A549 (cell line): ENCODE measurements around the gene LSM3. TPM values are rescaled to one million over a fixed set of nuclear protein-coding genes. Genes with fewer than 3 reads are reported as not detected.

Experiments used
- ATAC-seq, 2 experiments: fragments of 200-7000 bp in 1 of 2; fragments of >200 bp in 1 of 2; cut with Nextera tagmentation in 1 of 2; cut with Tn5 transposase in 1 of 2; 3 replicates each; pipeline versions ENCODE4 v1.8.0 to v1.9.1; 2018 to 2020; ENCODE audit warnings: mild to moderate bottlenecking in 1 of 2, moderate library complexity in 1 of 2
- CTCF ChIA-PET: fragments of 300-600 bp; sonication (Branson Sonifier 250); formaldehyde crosslinking; extraction: SDS; loops from one replicate; lab custom pipeline; 2021; ENCODE audit warnings: antibody characterized with exemption, inconsistent platforms; lab: Yijun Ruan, JAX
- POLR2A ChIA-PET: fragments of 350-600 bp; formaldehyde crosslinking; extraction: SDS; loops from one replicate; lab custom pipeline; 2021; ENCODE audit warnings: antibody characterized with exemption, inconsistent platforms; lab: Yijun Ruan, JAX
- DNase-seq, 2 experiments: peaks; one replicate each; pipeline versions ENCODE4 v3.0.0 to v3.0.0-alpha.2; 2011 to 2016; ENCODE audit warnings: low read depth in 1 of 2, low spot score in 1 of 2
- FAIRE-seq: peaks from 2 replicates; lab custom pipeline; 2011; peaks lifted over from hg19 to GRCh38; lab: Jason Lieb, UNC
- H3K27ac ChIP-seq, 2 experiments: fragments of >200 bp; sonication (Bioruptor Twin); formaldehyde crosslinking; 3 replicates each; pipeline ENCODE4 v1.5.1; 2016 to 2017
- H3K4me1 ChIP-seq: fragments of >200 bp; sonication (Bioruptor Twin); formaldehyde crosslinking; 3 replicates; pipeline ENCODE4 v1.6.1; 2016
- H3K4me2 ChIP-seq: fragments of >200 bp; sonication (Bioruptor Twin); formaldehyde crosslinking; 3 replicates; pipeline ENCODE4 v1.6.1; 2016
- H3K4me3 ChIP-seq: fragments of >200 bp; sonication (Bioruptor Twin); formaldehyde crosslinking; 3 replicates; pipeline ENCODE4 v1.5.1; 2016
- H3K9me3 ChIP-seq: fragments of >200 bp; sonication (Bioruptor Twin); formaldehyde crosslinking; 3 replicates; pipeline ENCODE4 v1.6.1; 2016
- CBX2 ChIP-seq: fragments of 200-600 bp; sonication (generic); IDR thresholded peaks from 2 replicates; pipeline ENCODE4 v1.6.1; 2016; ENCODE audit warnings: low read depth, mild to moderate bottlenecking, borderline replicate concordance
- CBX8 ChIP-seq: fragments of 200-600 bp; sonication (generic); IDR thresholded peaks from 2 replicates; pipeline ENCODE4 v1.6.1; 2016
- EHF ChIP-seq: fragments of 250-450 bp; sonication (Bioruptor Pico); IDR thresholded peaks from 2 replicates; pipeline ENCODE4 v1.5.0; 2020; ENCODE audit warnings: mild to moderate bottlenecking
- FOSB ChIP-seq: fragments of 250-450 bp; sonication (Bioruptor Pico); IDR thresholded peaks from 2 replicates; pipeline ENCODE4 v1.5.0; 2020; ENCODE audit warnings: mild to moderate bottlenecking, moderate library complexity
- FOSL2 ChIP-seq, 2 experiments: fragments of 450-650 bp in 1 of 2; fragments of >200 bp in 1 of 2; sonication (Bioruptor Twin) in 1 of 2; formaldehyde crosslinking; IDR thresholded peaks; 2 replicates each; pipeline versions ENCODE4 v1.5.0 to v1.6.1; 2016 to 2020; ENCODE audit warnings: mild to moderate bottlenecking in 1 of 2, moderate library complexity in 1 of 2
- FOXS1 ChIP-seq: fragments of 250-450 bp; sonication (Bioruptor Pico); IDR thresholded peaks from 2 replicates; pipeline ENCODE4 v1.5.0; 2020; ENCODE audit warnings: mild to moderate bottlenecking, moderate library complexity
- GATA3 ChIP-seq: IDR thresholded peaks from 2 replicates; pipeline ENCODE4 v1.6.1; 2012; ENCODE audit warnings: borderline replicate concordance
- HDAC2 ChIP-seq: fragments of 200-600 bp; sonication (generic); IDR thresholded peaks from 2 replicates; pipeline ENCODE4 v1.6.1; 2016
- HEYL ChIP-seq: fragments of 250-450 bp; sonication (Bioruptor Pico); IDR thresholded peaks from 2 replicates; pipeline ENCODE4 v1.8.0; 2021; ENCODE audit warnings: mild to moderate bottlenecking, moderate library complexity
- HOXB13 ChIP-seq: fragments of 250-450 bp; sonication (Bioruptor Pico); IDR thresholded peaks from 2 replicates; pipeline ENCODE4 v1.5.0; 2020; ENCODE audit warnings: low read depth, mild to moderate bottlenecking, moderate library complexity
- JUN ChIP-seq, 2 experiments: fragments of >200 bp; sonication (Bioruptor Twin); formaldehyde crosslinking; IDR thresholded peaks; 2 replicates in 1 of 2; 3 replicates in 1 of 2; pipeline ENCODE4 v1.6.1; 2016 to 2017
- JUNB ChIP-seq: fragments of >200 bp; sonication (Bioruptor Twin); formaldehyde crosslinking; IDR thresholded peaks from 2 replicates; pipeline ENCODE4 v1.6.1; 2016
- MAFK ChIP-seq: fragments of 450-650 bp; IDR thresholded peaks from 2 replicates; pipeline ENCODE4 v1.6.1; 2014; ENCODE audit not compliant: partially characterized antibody
- MAZ ChIP-seq: fragments of 150-350 bp; IDR thresholded peaks from 2 replicates; pipeline ENCODE4 v1.6.1; 2014; ENCODE audit warnings: antibody characterized with exemption, low read depth, low read length, borderline replicate concordance
- MYC ChIP-seq: IDR thresholded peaks from 2 replicates; pipeline ENCODE4 v1.6.1; 2012; ENCODE audit warnings: mild to moderate bottlenecking, inconsistent platforms, low read length, improper control_type of control experiment, borderline replicate concordance
- NFE2L2 ChIP-seq: fragments of 150-350 bp; conservative IDR thresholded peaks from 2 replicates; pipeline ENCODE4 v1.6.1; 2014; ENCODE audit warnings: low read length
- NPAS2 ChIP-seq: fragments of 250-450 bp; sonication (Bioruptor Pico); IDR thresholded peaks from 2 replicates; pipeline ENCODE4 v1.8.0; 2022; ENCODE audit warnings: mild to moderate bottlenecking, moderate library complexity, borderline replicate concordance
- POLR2A ChIP-seq: IDR thresholded peaks from 2 replicates; pipeline ENCODE4 v1.6.1; 2012; ENCODE audit warnings: mild to moderate bottlenecking, low read length
- POLR2AphosphoS2 ChIP-seq: conservative IDR thresholded peaks from 2 replicates; pipeline ENCODE4 v1.6.1; 2012; ENCODE audit warnings: low read length, improper control_type of control experiment, inconsistent platforms
- RCOR1 ChIP-seq: fragments of 150-350 bp; IDR thresholded peaks from 2 replicates; pipeline ENCODE4 v1.6.1; 2014; ENCODE audit warnings: antibody characterized with exemption, low read length, low read depth
- RNF2 ChIP-seq: fragments of 200-600 bp; sonication (generic); IDR thresholded peaks from 2 replicates; pipeline ENCODE4 v1.6.1; 2016; ENCODE audit warnings: low read depth, mild to moderate bottlenecking, antibody characterized with exemption, moderate library complexity, borderline replicate concordance
- SREBF2 ChIP-seq: fragments of 450-650 bp; IDR thresholded peaks from 2 replicates; pipeline ENCODE4 v1.6.1; 2014; ENCODE audit warnings: mild to moderate bottlenecking, moderate library complexity
- TFCP2L1 ChIP-seq: fragments of 250-450 bp; sonication (Bioruptor Pico); IDR thresholded peaks from 2 replicates; pipeline ENCODE4 v1.5.0; 2021; ENCODE audit warnings: mild to moderate bottlenecking
- ZNF302 ChIP-seq: fragments of 250-450 bp; sonication (Bioruptor Pico); IDR thresholded peaks from 2 replicates; pipeline ENCODE4 v1.9.0; 2021; ENCODE audit warnings: inconsistent platforms, mild to moderate bottlenecking, moderate library complexity
- WGBS: methylation state at CpG from one replicate; pipeline ENCODE4 v1.1.6; 2017; ENCODE audit errors: missing lambda C conversion rate; 5-methylcytosine and 5-hydroxymethylcytosine counted together
- polyA plus RNA-seq, 4 experiments: library from polyadenylated mRNA; depleted of rRNA in 3 of 4; stranded (reverse); fragments of >200 nt; fragmentation: RNase III in 1 of 4; extraction: RNeasy Plus Mini Kit Qiagen cat#74134 plus additional on column Dnase treatment in 1 of 4; gene quantifications; 2 replicates in 3 of 4; 3 replicates in 1 of 4; pipeline ENCODE4 v1.2.3, GENCODE V29; 2011 to 2017
- TF ChIP-seq, protein P1 (sequence below): fragments of >200 bp; sonication (Bioruptor Twin); formaldehyde crosslinking; IDR thresholded peaks from 3 replicates; pipeline ENCODE4 v1.5.1; 2016
- TF ChIP-seq, protein P2 (sequence below): fragments of >200 bp; sonication (Bioruptor Twin); formaldehyde crosslinking; IDR thresholded peaks from 2 replicates; pipeline ENCODE4 v1.6.1; 2016
- TF ChIP-seq, protein P3 (sequence below): fragments of 450-650 bp; IDR thresholded peaks from 2 replicates; pipeline ENCODE4 v1.6.1; 2014; ENCODE audit warnings: antibody characterized with exemption
- TF ChIP-seq, protein P4 (sequence below): fragments of 150-350 bp; IDR thresholded peaks from 2 replicates; pipeline ENCODE4 v1.6.1; 2014; ENCODE audit warnings: low read depth, mild to moderate bottlenecking, low read length

The LSM3 gene
- polyA plus RNA-seq, 2 of the 4 experiments (the other 2 are of a cell fraction) = 23.9 to 32.0 TPM

DNA sequence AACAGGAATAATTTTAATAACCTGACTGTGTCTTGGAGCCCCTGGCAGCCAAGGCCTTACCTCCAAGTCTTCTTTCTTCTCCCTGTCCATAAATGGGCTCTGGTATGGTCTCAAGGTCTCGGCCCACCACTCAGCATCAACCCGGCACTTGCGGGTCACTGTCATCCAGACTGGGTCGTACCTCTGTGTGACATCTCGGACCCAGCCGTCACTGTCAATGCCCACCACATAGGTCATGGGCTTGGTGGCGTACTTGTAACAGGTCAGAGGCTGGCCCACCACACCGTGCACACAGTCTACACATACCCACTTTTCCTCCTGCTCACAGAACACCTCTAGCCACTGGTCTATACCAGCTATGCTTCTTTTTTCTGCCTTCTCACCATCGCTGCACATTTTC, 20.7 kb upstream of the LSM3 start:
- TF ChIP-seq JUNB = no peak
- no peak for TF ChIP-seq FOSB (CRISPR knock-in tag)
- no peak for TF ChIP-seq EHF (CRISPR knock-in tag)
- TF ChIP-seq MAFK = no peak
- no peak for TF ChIP-seq NFE2L2
- no peak for TF ChIP-seq POLR2AphosphoS2
- DNase-seq (no peak), FAIRE-seq (no peak), ATAC-seq (no peak)
- no peak overlapping the region for H3K4me2 ChIP-seq
- H3K9me3 ChIP-seq = peaks cover 19% of the 10 kb centered on the region
- CTCF ChIA-PET = interaction anchor here (1.1 kb wide), 1 partner anchor 12 kb away, joined by 3 read pairs; no protein-coding TSS in a partner anchor
- H3K4me3 ChIP-seq = no peak overlapping the region
- no peaks in the 10 kb centered on the region for H3K4me1 ChIP-seq
- POLR2A ChIA-PET = no interaction called here
- 93% methylated on average over 9 of the region's 9 CpGs for WGBS
- H3K27ac ChIP-seq = no peak overlapping the region

DNA sequence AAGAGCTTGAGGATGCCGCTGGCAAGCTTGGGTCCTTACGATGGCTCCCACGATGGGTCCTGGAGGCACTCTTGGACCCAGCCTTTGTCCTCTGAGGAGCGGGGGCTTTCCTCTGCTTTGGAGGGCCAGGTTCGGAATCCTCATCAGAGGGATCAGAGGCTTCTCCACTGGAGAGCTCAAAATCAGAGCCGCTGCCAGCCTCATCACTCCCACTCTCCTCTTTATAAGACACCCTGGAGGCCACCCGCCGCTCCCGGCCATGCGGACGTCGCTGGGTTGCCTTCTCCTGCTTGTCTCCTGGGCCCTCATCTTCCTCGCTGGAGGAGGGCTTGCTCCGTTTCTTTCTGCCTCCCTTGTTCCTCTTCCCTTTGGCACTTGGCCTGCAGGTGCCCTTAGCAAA, 20.2 kb upstream of the LSM3 start:
- no peak for ATAC-seq
- DNase-seq = no peak
- no peaks in the 10 kb centered on the region for H3K4me1 ChIP-seq
- WGBS = 92% methylated on average over 14 of the region's 14 CpGs
- POLR2A ChIA-PET = no interaction called here
- H3K27ac ChIP-seq = no peak overlapping the region
- CTCF ChIA-PET = interaction anchor here (1.0 to 1.7 kb wide), 5 partner anchors 8 to 21 kb away, joined by 3 to 6 read pairs (median 3); partner anchors contain the start of genes LSM3 and XPC
- no peak overlapping the region for H3K4me2 ChIP-seq
- FAIRE-seq = no peak
- no peak for TF ChIP-seq MAZ
- TF ChIP-seq JUNB = no peak
- no peak for TF ChIP-seq CBX8
- no peak for TF ChIP-seq POLR2A
- no peak for TF ChIP-seq HEYL (CRISPR knock-in tag)
- no peak for TF ChIP-seq JUN (IDR thresholded peaks at IDR 0.05)
- TF ChIP-seq NFE2L2 = no peak
- TF ChIP-seq ZNF302 (CRISPR knock-in tag) = no peak
- no peak for TF ChIP-seq TFCP2L1 (CRISPR knock-in tag)
- TF ChIP-seq RNF2 = no peak
- peaks cover 19% of the 10 kb centered on the region for H3K9me3 ChIP-seq
- H3K4me3 ChIP-seq = no peak overlapping the region

DNA sequence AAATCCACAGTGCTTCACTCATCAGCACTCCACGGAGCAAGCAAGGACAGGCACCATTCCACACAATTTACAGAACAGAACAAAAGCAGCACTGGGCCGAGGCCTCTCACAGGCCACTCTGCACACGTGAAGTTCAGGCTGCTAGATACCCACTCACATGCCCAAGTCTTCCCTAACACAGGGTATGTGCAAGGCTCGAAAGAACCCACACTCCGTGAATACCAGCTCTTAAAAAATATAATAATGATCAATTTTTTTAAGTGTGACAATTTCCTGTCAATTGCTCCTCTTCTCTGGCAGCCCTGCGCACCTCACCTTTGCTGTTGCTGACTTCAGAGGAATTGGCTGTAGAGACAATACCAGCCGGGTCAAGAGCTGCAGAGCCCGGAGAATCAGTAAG, 19.2 kb upstream of the LSM3 start:
- 95% methylated on average over 8 of the region's 8 CpGs for WGBS
- ChIA-PET CTCF (interaction anchor here (0.9 to 2.2 kb wide), 5 partner anchors 8 to 19 kb away, joined by 3 to 6 read pairs (median 4); partner anchors contain the start of genes LSM3 and XPC), POLR2A (interaction anchor here (1.1 kb wide), 1 partner anchor 9 kb away, joined by 3 read pairs; no protein-coding TSS in a partner anchor)
- ATAC-seq (no peak), DNase-seq (no peak), FAIRE-seq (no peak)
- Histone ChIP-seq H3K9me3 (peaks cover 19% of the 10 kb centered on the region), H3K4me3 (no peak overlapping the region), H3K4me2 (no peak overlapping the region), H3K27ac (no peak overlapping the region), H3K4me1 (no peaks in the 10 kb centered on the region)
- no peak for TF ChIP-seq JUNB
- TF ChIP-seq SREBF2 = no peak
- TF ChIP-seq, protein P1, sequence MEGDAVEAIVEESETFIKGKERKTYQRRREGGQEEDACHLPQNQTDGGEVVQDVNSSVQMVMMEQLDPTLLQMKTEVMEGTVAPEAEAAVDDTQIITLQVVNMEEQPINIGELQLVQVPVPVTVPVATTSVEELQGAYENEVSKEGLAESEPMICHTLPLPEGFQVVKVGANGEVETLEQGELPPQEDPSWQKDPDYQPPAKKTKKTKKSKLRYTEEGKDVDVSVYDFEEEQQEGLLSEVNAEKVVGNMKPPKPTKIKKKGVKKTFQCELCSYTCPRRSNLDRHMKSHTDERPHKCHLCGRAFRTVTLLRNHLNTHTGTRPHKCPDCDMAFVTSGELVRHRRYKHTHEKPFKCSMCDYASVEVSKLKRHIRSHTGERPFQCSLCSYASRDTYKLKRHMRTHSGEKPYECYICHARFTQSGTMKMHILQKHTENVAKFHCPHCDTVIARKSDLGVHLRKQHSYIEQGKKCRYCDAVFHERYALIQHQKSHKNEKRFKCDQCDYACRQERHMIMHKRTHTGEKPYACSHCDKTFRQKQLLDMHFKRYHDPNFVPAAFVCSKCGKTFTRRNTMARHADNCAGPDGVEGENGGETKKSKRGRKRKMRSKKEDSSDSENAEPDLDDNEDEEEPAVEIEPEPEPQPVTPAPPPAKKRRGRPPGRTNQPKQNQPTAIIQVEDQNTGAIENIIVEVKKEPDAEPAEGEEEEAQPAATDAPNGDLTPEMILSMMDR = no peak
- TF ChIP-seq CBX2 = no peak
- TF ChIP-seq, protein P2, sequence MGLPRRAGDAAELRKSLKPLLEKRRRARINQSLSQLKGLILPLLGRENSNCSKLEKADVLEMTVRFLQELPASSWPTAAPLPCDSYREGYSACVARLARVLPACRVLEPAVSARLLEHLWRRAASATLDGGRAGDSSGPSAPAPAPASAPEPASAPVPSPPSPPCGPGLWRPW = no peak

DNA sequence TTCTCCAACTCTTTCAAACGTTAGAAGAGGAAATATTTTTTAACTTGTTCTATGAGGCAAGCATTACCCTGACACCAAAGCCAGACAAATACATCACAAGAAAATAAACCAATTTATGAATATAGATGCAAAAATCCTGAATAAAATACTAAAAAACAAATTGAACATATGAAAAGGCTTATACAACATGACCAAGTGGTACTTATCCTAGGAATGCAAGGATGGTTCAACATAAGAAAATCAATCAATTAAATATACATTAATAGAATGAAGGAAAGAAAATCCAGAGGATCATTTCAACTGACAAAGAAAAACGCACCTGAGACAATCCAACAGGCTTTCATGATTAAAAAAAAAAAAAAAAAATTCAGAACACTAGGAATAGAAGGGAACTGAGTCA, 17.3 kb upstream of the LSM3 start:
- WGBS = 92% methylated on average over 2 of the region's 2 CpGs
- no peak overlapping the region for H3K4me3 ChIP-seq
- H3K27ac ChIP-seq = no peak overlapping the region
- ATAC-seq = no peak
- POLR2A ChIA-PET = interaction anchor here (1.4 kb wide), 1 partner anchor 17 kb away, joined by 5 read pairs; the partner anchor contains the start of genes LSM3 and XPC
- CTCF ChIA-PET = interaction anchor here (0.6 to 3.3 kb wide), 5 partner anchors 8 to 207 kb away, joined by 3 to 15 read pairs (median 3); no protein-coding TSS in a partner anchor
- H3K9me3 ChIP-seq = peaks cover 19% of the 10 kb centered on the region
- H3K4me1 ChIP-seq = no peaks in the 10 kb centered on the region
- H3K4me2 ChIP-seq = no peak overlapping the region
- FAIRE-seq = no peak
- DNase-seq = no peak
- no peak for TF ChIP-seq FOSB (CRISPR knock-in tag)
- no peak for TF ChIP-seq JUNB
- TF ChIP-seq FOSL2 (IDR thresholded peaks at IDR 0.05) = no peak
- TF ChIP-seq FOSL2 (CRISPR knock-in tag; IDR thresholded peaks at IDR 0.05) = no peak
- TF ChIP-seq GATA3 = no peak
- no peak for TF ChIP-seq TFCP2L1 (CRISPR knock-in tag)
- no peak for TF ChIP-seq HOXB13 (CRISPR knock-in tag)
- TF ChIP-seq MYC = no peak
- no peak for TF ChIP-seq HDAC2
- TF ChIP-seq, protein P3, sequence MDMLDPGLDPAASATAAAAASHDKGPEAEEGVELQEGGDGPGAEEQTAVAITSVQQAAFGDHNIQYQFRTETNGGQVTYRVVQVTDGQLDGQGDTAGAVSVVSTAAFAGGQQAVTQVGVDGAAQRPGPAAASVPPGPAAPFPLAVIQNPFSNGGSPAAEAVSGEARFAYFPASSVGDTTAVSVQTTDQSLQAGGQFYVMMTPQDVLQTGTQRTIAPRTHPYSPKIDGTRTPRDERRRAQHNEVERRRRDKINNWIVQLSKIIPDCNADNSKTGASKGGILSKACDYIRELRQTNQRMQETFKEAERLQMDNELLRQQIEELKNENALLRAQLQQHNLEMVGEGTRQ = no peak
- TF ChIP-seq, protein P2 = no peak
- no peak for TF ChIP-seq NPAS2
- TF ChIP-seq, protein P4, sequence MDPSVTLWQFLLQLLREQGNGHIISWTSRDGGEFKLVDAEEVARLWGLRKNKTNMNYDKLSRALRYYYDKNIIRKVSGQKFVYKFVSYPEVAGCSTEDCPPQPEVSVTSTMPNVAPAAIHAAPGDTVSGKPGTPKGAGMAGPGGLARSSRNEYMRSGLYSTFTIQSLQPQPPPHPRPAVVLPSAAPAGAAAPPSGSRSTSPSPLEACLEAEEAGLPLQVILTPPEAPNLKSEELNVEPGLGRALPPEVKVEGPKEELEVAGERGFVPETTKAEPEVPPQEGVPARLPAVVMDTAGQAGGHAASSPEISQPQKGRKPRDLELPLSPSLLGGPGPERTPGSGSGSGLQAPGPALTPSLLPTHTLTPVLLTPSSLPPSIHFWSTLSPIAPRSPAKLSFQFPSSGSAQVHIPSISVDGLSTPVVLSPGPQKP = no peak
- no peak for TF ChIP-seq RCOR1
- TF ChIP-seq FOXS1 (CRISPR knock-in tag) = no peak
